SK-N-SH (cell line): ENCODE results near the gene ZNF747. TPM values are rescaled to one million over a fixed set of nuclear protein-coding genes. Genes with fewer than 3 reads are reported as not detected.

Source experiments
- CTCF ChIA-PET: fragments of 300-600, 350-600 bp; formaldehyde crosslinking; extraction: SDS; loops from one replicate; lab custom pipeline; 2021; lab: Yijun Ruan, JAX
- POLR2A ChIA-PET: fragments of 350-600 bp; sonication (Branson Sonifier 250); formaldehyde crosslinking; extraction: SDS; loops from one replicate; lab custom pipeline; 2020; ENCODE audit warnings: antibody characterized with exemption, inconsistent platforms; lab: Yijun Ruan, JAX
- DNase-seq: peaks from one replicate; pipeline ENCODE4 v3.0.0; 2012
- H2AFZ ChIP-seq: fragments of 200-600 bp; sonication (generic); 2 replicates; pipeline ENCODE4 v1.8.1; 2016; ENCODE audit warnings: antibody characterized with exemption, mild to moderate bottlenecking, low read depth
- H3F3A ChIP-seq: fragments of 200-600 bp; sonication (generic); replicated peaks from 2 replicates; pipeline ENCODE3; 2016; ENCODE audit warnings: antibody characterized with exemption, mild to moderate bottlenecking; ENCODE audit not compliant: insufficient read depth
- H3K27ac ChIP-seq, 2 experiments: fragments of 200-500 bp in 1 of 2; fragments of 200-600 bp in 1 of 2; sonication (Bioruptor generic) in 1 of 2; sonication (generic), shearing (Covaris generic) in 1 of 2; 2 replicates each; pipeline versions ENCODE4 v1.5.1 to v1.6.1; 2014 to 2016; ENCODE audit warnings: low read depth in 2 of 2, inconsistent platforms in 1 of 2, low read length in 1 of 2, mild to moderate bottlenecking in 1 of 2, mixed read lengths in 1 of 2
- H3K27me3 ChIP-seq: fragments of 200-600 bp; sonication (generic), shearing (Covaris generic); 2 replicates; pipeline ENCODE4 v1.6.1; 2016; ENCODE audit warnings: mixed run types; ENCODE audit not compliant: insufficient read depth
- H3K36me3 ChIP-seq, 2 experiments: fragments of 200-500 bp in 1 of 2; fragments of 200-600 bp in 1 of 2; sonication (Bioruptor generic) in 1 of 2; sonication (generic) in 1 of 2; replicated peaks in 1 of 2; 2 replicates each; pipeline versions ENCODE3 to v1.5.1; 2014 to 2016; ENCODE audit warnings: low read length in 1 of 2, mild to moderate bottlenecking in 1 of 2; ENCODE audit not compliant: insufficient read depth in 2 of 2, control insufficient read depth in 1 of 2
- H3K4me1 ChIP-seq, 2 experiments: fragments of 200-500 bp in 1 of 2; fragments of 200-600 bp in 1 of 2; sonication (Bioruptor generic) in 1 of 2; sonication (generic), shearing (Covaris generic) in 1 of 2; 2 replicates each; pipeline versions ENCODE4 v1.5.1 to v1.6.1; 2014 to 2016; ENCODE audit warnings: low read depth in 1 of 2, low read length in 1 of 2, mixed run types in 1 of 2; ENCODE audit not compliant: insufficient read depth in 2 of 2, control insufficient read depth in 1 of 2
- H3K4me2 ChIP-seq: fragments of 200-600 bp; sonication (generic), shearing (Covaris generic); 2 replicates; pipeline ENCODE4 v1.6.1; 2017; ENCODE audit warnings: mixed run types
- H3K4me3 ChIP-seq, 2 experiments: fragments of 200-500 bp in 1 of 2; fragments of 200-600 bp in 1 of 2; sonication (Bioruptor generic) in 1 of 2; sonication (generic), shearing (Covaris generic) in 1 of 2; 2 replicates each; pipeline versions ENCODE4 v1.5.1 to v1.8.1; 2014 to 2016; ENCODE audit warnings: low read depth in 2 of 2, inconsistent platforms in 1 of 2, low read length in 1 of 2, mild to moderate bottlenecking in 1 of 2, mixed read lengths in 1 of 2, moderate library complexity in 1 of 2
- H3K79me2 ChIP-seq: fragments of 200-600 bp; sonication (generic); 2 replicates; pipeline ENCODE4 v1.8.1; 2017; ENCODE audit warnings: mild to moderate bottlenecking; ENCODE audit not compliant: insufficient read depth
- H3K9ac ChIP-seq: fragments of 200-600 bp; sonication (generic); 2 replicates; pipeline ENCODE4 v1.6.1; 2017; ENCODE audit warnings: mixed run types
- H3K9me2 ChIP-seq: fragments of 200-600 bp; sonication (generic); 2 replicates; pipeline ENCODE4 v1.6.1; 2017; ENCODE audit warnings: mixed run types
- H3K9me3 ChIP-seq: fragments of 200-600 bp; sonication (generic); 2 replicates; pipeline ENCODE4 v1.6.1; 2017; ENCODE audit warnings: mixed run types, mild to moderate bottlenecking, moderate library complexity
- H4K20me1 ChIP-seq: fragments of 200-600 bp; sonication (generic); 2 replicates; pipeline ENCODE4 v1.6.1; 2017; ENCODE audit warnings: mild to moderate bottlenecking, mixed run types; ENCODE audit not compliant: insufficient read depth
- ELF1 ChIP-seq: IDR thresholded peaks from 2 replicates; pipeline ENCODE4 v1.4.0; 2012
- EZH2phosphoT487 ChIP-seq: fragments of 200-600 bp; sonication (generic); IDR thresholded peaks from 2 replicates; pipeline ENCODE4 v1.6.1; 2017; ENCODE audit warnings: low read depth, mixed run types, mild to moderate bottlenecking, antibody characterized with exemption, moderate library complexity, borderline replicate concordance
- FOSL2 ChIP-seq: IDR thresholded peaks from 2 replicates; pipeline ENCODE4 v1.4.0; 2012; ENCODE audit warnings: low read depth, mild to moderate bottlenecking, moderate library complexity, borderline replicate concordance
- FOXJ3 ChIP-seq: sonication (generic); formaldehyde crosslinking; IDR thresholded peaks from 2 replicates; pipeline ENCODE4 v1.5.1; 2020; ENCODE audit warnings: mild to moderate bottlenecking, missing genetic modification reagents
- GABPA ChIP-seq: IDR thresholded peaks from 2 replicates; pipeline ENCODE4 v1.4.0; 2012; ENCODE audit warnings: low read depth, mild to moderate bottlenecking
- MXI1 ChIP-seq: IDR thresholded peaks from 2 replicates; pipeline ENCODE4 v1.6.1; 2012; ENCODE audit warnings: mild to moderate bottlenecking, low read depth, low read length, improper control_type of control experiment
- NFIC ChIP-seq: IDR thresholded peaks from 2 replicates; pipeline ENCODE4 v1.4.0; 2012; ENCODE audit warnings: borderline replicate concordance
- NRF1 ChIP-seq: IDR thresholded peaks from 2 replicates; pipeline ENCODE4 v1.6.1; 2012; ENCODE audit warnings: low read depth, mild to moderate bottlenecking, low read length
- RAD21 ChIP-seq: IDR thresholded peaks from 2 replicates; pipeline ENCODE4 v1.6.1; 2012; ENCODE audit warnings: mild to moderate bottlenecking, low read length
- RCOR1 ChIP-seq: fragments of 150-350 bp; IDR thresholded peaks from 2 replicates; pipeline ENCODE4 v1.6.1; 2017; ENCODE audit warnings: antibody characterized with exemption, low read length
- SIN3A ChIP-seq: IDR thresholded peaks from 2 replicates; pipeline ENCODE4 v1.6.1; 2012; ENCODE audit warnings: low read depth, mild to moderate bottlenecking, low read length, moderate library complexity, borderline replicate concordance
- SMC3 ChIP-seq: IDR thresholded peaks from 2 replicates; pipeline ENCODE4 v1.6.1; 2012; ENCODE audit warnings: low read depth, low read length, improper control_type of control experiment
- TCF12 ChIP-seq: IDR thresholded peaks from 2 replicates; pipeline ENCODE4 v1.4.0; 2012
- TEAD4 ChIP-seq: IDR thresholded peaks from 2 replicates; pipeline ENCODE4 v1.4.0; 2012; ENCODE audit warnings: mild to moderate bottlenecking, borderline replicate concordance; ENCODE audit not compliant: insufficient read depth
- USF2 ChIP-seq: fragments of 150-350 bp; IDR thresholded peaks from 2 replicates; pipeline ENCODE4 v1.6.1; 2017; ENCODE audit warnings: antibody characterized with exemption, low read length, low read depth, borderline replicate concordance
- YY1 ChIP-seq: IDR thresholded peaks from 2 replicates; pipeline ENCODE4 v1.4.0; 2012; ENCODE audit warnings: low read depth, mild to moderate bottlenecking
- WGBS: methylation state at CpG from one replicate; pipeline ENCODE4 v1.1.6; 2017; ENCODE audit warnings: low lambda C conversion rate; 5-methylcytosine and 5-hydroxymethylcytosine counted together
- polyA plus RNA-seq, 3 experiments: library from polyadenylated mRNA; depleted of rRNA; stranded (reverse); fragments of >200 nt; gene quantifications; 2 replicates each; pipeline ENCODE4 v1.2.3, GENCODE V29; 2012
- TF ChIP-seq, protein P1 (sequence below): IDR thresholded peaks from 2 replicates; pipeline ENCODE4 v1.4.0; 2012; ENCODE audit warnings: low read depth

ZNF747 gene
- polyA plus RNA-seq, 1 of the 3 experiments (the other 2 are of a cell fraction) = 5.8 TPM

DNA sequence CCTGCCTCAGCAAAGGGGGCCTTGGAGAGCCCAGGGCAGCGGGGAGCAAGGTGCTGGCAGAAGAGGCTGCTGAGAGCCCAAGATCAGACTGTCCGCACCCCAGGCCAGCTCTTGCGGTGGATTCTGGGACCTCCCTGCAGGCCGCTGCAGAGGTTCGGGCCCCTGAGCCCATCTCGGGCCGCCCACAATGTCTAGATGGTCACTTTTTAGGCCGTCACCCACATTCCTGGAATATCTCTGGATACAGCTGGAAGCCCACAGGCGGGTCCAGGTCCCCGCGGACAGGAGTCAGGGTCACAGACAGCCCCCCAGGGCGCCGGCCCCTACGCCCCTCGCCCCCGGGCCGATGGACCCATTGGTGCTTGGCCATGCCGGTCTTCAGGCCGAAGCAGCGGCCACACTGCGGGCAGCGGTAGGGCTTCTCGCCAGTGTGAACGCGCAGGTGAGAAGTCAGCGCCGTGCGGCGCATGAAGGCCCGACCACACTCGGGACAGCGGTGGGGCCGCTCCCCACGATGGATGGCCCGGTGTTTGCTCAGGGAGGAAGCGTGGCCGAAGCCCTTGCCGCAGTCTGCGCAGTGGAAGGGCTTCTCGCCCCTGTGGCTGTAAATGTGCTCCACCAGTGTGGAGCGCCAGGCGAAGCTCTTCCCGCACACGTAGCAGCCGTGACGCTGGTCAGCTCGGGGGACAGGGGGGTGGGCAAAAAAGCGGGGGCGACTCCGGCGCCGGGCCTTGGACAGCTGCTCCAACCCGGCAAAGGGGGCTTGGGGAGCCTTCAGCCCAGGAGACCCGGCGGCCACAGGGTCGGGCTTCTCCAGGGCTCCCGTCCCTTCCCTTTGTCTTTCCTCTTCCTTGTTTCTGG is 2.1 kb downstream of the ZNF747 start:
- ChIA-PET POLR2A (no interaction called here), CTCF (interaction anchor here (0.7 to 1.4 kb wide), 4 partner anchors 29 to 161 kb away, joined by 3 read pairs; no protein-coding TSS in a partner anchor)
- Histone ChIP-seq H3K36me3 (peaks cover 10 to 14% of the 10 kb centered on the region in 2 experiments), H3F3A (peaks cover 7% of the 10 kb centered on the region), H3K9me3 (no peaks in the 10 kb centered on the region), H3K27me3 (no peaks in the 10 kb centered on the region), H4K20me1 (no peaks in the 10 kb centered on the region), H2AFZ (no peak overlapping the region), H3K27ac (no peak overlapping the region), H3K9me2 (no peaks in the 10 kb centered on the region), H3K4me3 (no peak overlapping the region), H3K79me2 (peaks cover 16% of the 10 kb centered on the region), H3K4me1 (peaks cover 13 to 24% of the 10 kb centered on the region in 2 experiments), H3K4me2 (no peak overlapping the region), H3K9ac (no peak overlapping the region)
- 99% methylated on average over 10 of the region's 57 CpGs for WGBS
- TF ChIP-seq MXI1 = no peak
- TF ChIP-seq USF2 = no peak
- no peak for TF ChIP-seq GABPA
- TF ChIP-seq EZH2phosphoT487 = no peak
- no peak for TF ChIP-seq TEAD4
- no peak for TF ChIP-seq SIN3A
- TF ChIP-seq TCF12 = no peak
- no peak for TF ChIP-seq YY1
- TF ChIP-seq FOSL2 = no peak
- TF ChIP-seq NFIC = no peak
- no peak for TF ChIP-seq SMC3
- no peak for TF ChIP-seq RCOR1
- TF ChIP-seq, protein P1, sequence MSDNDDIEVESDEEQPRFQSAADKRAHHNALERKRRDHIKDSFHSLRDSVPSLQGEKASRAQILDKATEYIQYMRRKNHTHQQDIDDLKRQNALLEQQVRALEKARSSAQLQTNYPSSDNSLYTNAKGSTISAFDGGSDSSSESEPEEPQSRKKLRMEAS = no peak
- no peak for TF ChIP-seq RAD21
- TF ChIP-seq NRF1 = no peak
- TF ChIP-seq FOXJ3 (CRISPR knock-in tag) = no peak
- TF ChIP-seq ELF1 = no peak
- DNase-seq = no peak
